ENCODE results near the gene NTSR1. TPM values are rescaled to one million over a fixed set of nuclear protein-coding genes. Genes with fewer than 3 reads are reported as not detected.

Gene NTSR1
- total RNA-seq, 1 experiment from 2014 or later, result 15.9 TPM

- Histone ChIP-seq H3K4me1 (ENCODE audit: insufficient read depth, low read length, poor library complexity, severe bottlenecking) (peaks cover 56% of the 10 kb centered on the region), H3K27me3 (replicated peaks; ENCODE audit: insufficient read depth, low read depth, low read length, poor library complexity) (no peaks in the 10 kb centered on the region), H3K9me3 (ENCODE audit: low read depth, low read length, poor library complexity, severe bottlenecking) (no peaks in the 10 kb centered on the region), H3K4me3 (ENCODE audit: low read depth, low read length, poor library complexity, severe bottlenecking) (peak overlapping the region; percentile 76), H3K27ac (ENCODE audit: low read depth, low read length, poor library complexity, severe bottlenecking) (peak overlapping the region; percentile 95), H3K36me3 (ENCODE audit: insufficient read depth, low read length, poor library complexity, severe bottlenecking) (peaks cover 8% of the 10 kb centered on the region)
- DNase-seq (ENCODE audit: low spot score), result no peak
- no TSS peak for BruUV-seq (replicated peaks)
- ChIA-PET CTCF (interaction anchor here (0.7 kb wide), 1 partner anchor 23 kb away, joined by 3 read pairs; no protein-coding TSS in a partner anchor), POLR2A (ENCODE audit: low non-redundant PET) (no interaction called here)
- TF ChIP-seq EZH2 (IDR thresholded peaks at IDR 0.05; ENCODE audit: borderline replicate concordance, low read depth, low read length, poor library complexity, severe bottlenecking) (no peak), CTCF (conservative IDR thresholded peaks at IDR 0.05; ENCODE audit: low read depth, low read length) (no peak)
- intact Hi-C loops (cut with micrococcal nuclease; ENCODE audit: unreplicated experiment), result no loop called here
These were observed 59.6 kb downstream of the NTSR1 start for GRCh38 chr20:62768234-62768546.

GRCh38 chr20:62768551-62769287, 60.1 kb downstream of the NTSR1 start:
- H3K9me3 ChIP-seq (ENCODE audit: low read depth, low read length, poor library complexity, severe bottlenecking), result no peaks in the 10 kb centered on the region
- peaks cover 3% of the 10 kb centered on the region for H3K36me3 ChIP-seq (ENCODE audit: insufficient read depth, low read length, poor library complexity, severe bottlenecking)
- no peaks in the 10 kb centered on the region for H3K27me3 ChIP-seq (replicated peaks; ENCODE audit: insufficient read depth, low read depth, low read length, poor library complexity)
- BruUV-seq (replicated peaks), result no TSS peak
- CTCF ChIA-PET, result interaction anchor here (0.5 to 0.7 kb wide), 2 partner anchors 22 to 57 kb away, joined by 3 to 5 read pairs; no protein-coding TSS in a partner anchor
- H3K27ac ChIP-seq (ENCODE audit: low read depth, low read length, poor library complexity, severe bottlenecking), result peak overlapping the region; percentile 95
- DNase-seq (ENCODE audit: low spot score), result peak; percentile 63
- POLR2A ChIA-PET (ENCODE audit: low non-redundant PET), result no interaction called here
- peak overlapping the region; percentile 76 for H3K4me3 ChIP-seq (ENCODE audit: low read depth, low read length, poor library complexity, severe bottlenecking)
- intact Hi-C loops (cut with micrococcal nuclease; ENCODE audit: unreplicated experiment), result no loop called here
- no peak for TF ChIP-seq EZH2 (IDR thresholded peaks at IDR 0.05; ENCODE audit: borderline replicate concordance, low read depth, low read length, poor library complexity, severe bottlenecking)
- peaks cover 61% of the 10 kb centered on the region for H3K4me1 ChIP-seq (ENCODE audit: insufficient read depth, low read length, poor library complexity, severe bottlenecking)

GRCh38 chr20:62769346-62770071, 60.9 kb downstream of the NTSR1 start:
- Histone ChIP-seq H3K27ac (ENCODE audit: low read depth, low read length, poor library complexity, severe bottlenecking) (peak overlapping the region; percentile 95), H3K36me3 (ENCODE audit: insufficient read depth, low read length, poor library complexity, severe bottlenecking) (peaks cover 3% of the 10 kb centered on the region), H3K4me3 (ENCODE audit: low read depth, low read length, poor library complexity, severe bottlenecking) (peak overlapping the region; percentile 76), H3K27me3 (replicated peaks; ENCODE audit: insufficient read depth, low read depth, low read length, poor library complexity) (no peaks in the 10 kb centered on the region), H3K4me1 (ENCODE audit: insufficient read depth, low read length, poor library complexity, severe bottlenecking) (peaks cover 69% of the 10 kb centered on the region), H3K9me3 (ENCODE audit: low read depth, low read length, poor library complexity, severe bottlenecking) (no peaks in the 10 kb centered on the region)
- intact Hi-C loops (cut with micrococcal nuclease; ENCODE audit: unreplicated experiment), result no loop called here
- POLR2A ChIA-PET (ENCODE audit: low non-redundant PET), result no interaction called here
- no peak for TF ChIP-seq EZH2 (IDR thresholded peaks at IDR 0.05; ENCODE audit: borderline replicate concordance, low read depth, low read length, poor library complexity, severe bottlenecking)
- TF ChIP-seq CTCF (conservative IDR thresholded peaks at IDR 0.05; ENCODE audit: low read depth, low read length), result no peak
- CTCF ChIA-PET, result no interaction called here
- no TSS peak for BruUV-seq (replicated peaks)
- no peak for DNase-seq (ENCODE audit: low spot score)
